GDM1 (cell line): ENCODE results near the gene PKLR.
"Not testable (repeated sequence)": the region's sequence is repeated elsewhere in the genome, so short reads cannot be mapped to it uniquely, and the experiment has no call there.

Experiments
- DNase-seq: peaks from one replicate; lab custom pipeline; 2025; lab: John Stamatoyannopoulos, UW

The PKLR gene

DNA sequence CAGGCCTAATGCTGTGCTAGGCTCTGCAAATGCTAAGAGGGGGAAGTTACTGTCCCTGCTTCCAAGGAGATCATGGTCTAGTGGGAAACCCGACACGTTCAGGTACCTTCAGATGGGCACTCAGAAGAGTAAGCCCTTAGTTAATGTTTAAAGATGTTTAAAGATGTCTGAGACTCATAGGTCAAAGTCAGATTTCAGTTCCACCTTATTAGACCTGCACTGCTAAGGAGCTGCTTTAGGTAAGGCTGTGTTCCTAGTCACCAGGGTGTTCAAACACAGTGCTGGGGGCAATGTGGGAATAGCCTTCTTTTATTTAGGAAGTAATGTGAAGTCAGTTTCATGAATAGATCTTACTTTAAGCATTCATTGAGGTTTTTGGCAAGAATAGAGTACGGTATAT is 15.7 kb upstream of the PKLR start:
- no peak for DNase-seq

DNA sequence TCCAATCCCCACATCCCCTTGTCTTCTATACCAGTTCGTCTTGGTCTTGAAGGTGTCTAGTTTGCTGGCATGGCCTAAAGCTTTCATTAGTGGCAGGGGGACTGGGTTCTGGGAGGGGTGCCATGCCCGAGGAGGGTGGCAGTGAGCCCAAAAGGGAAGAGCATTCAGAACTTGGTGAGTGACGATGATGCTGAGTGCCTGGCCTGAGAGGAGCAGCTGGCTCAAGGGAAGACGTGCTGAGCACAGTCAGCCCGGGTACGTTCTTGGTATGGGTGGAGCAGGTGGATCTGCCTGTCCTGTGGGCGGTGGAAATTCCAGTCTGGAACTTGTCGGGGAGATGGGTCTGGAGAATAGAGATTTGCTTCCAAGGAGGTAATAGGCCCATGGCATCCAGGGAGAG is 12.0 kb upstream of the PKLR start:
- DNase-seq, result no peak

DNA sequence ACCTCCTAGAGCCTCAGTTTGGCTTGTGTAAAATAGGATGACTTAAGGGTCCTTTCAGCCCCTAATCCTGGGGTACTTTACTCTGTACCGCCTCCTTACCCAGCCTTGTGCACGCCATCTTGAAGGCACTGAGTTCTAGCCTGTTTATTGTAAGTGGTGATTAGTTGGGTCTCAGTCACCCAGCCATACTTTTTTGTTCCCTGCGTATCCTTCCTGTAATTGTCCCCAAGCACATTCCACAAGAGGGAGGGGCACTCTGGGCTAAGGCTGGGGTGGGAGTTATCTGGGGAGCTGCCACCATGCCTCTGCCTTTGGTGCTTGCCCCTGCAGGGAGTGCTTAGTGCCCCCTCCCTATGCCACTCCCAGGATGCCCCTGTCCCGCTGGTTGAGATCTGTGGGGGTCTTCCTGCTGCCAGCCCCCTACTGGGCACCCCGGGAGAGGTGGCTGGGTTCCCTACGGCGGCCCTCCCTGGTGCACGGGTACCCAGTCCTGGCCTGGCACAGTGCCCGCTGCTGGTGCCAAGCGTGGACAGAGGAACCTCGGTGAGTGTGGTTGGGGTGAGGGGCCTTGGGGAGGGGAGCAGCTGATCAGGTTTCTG is 8.3 kb upstream of the PKLR start:
- no peak for DNase-seq

DNA sequence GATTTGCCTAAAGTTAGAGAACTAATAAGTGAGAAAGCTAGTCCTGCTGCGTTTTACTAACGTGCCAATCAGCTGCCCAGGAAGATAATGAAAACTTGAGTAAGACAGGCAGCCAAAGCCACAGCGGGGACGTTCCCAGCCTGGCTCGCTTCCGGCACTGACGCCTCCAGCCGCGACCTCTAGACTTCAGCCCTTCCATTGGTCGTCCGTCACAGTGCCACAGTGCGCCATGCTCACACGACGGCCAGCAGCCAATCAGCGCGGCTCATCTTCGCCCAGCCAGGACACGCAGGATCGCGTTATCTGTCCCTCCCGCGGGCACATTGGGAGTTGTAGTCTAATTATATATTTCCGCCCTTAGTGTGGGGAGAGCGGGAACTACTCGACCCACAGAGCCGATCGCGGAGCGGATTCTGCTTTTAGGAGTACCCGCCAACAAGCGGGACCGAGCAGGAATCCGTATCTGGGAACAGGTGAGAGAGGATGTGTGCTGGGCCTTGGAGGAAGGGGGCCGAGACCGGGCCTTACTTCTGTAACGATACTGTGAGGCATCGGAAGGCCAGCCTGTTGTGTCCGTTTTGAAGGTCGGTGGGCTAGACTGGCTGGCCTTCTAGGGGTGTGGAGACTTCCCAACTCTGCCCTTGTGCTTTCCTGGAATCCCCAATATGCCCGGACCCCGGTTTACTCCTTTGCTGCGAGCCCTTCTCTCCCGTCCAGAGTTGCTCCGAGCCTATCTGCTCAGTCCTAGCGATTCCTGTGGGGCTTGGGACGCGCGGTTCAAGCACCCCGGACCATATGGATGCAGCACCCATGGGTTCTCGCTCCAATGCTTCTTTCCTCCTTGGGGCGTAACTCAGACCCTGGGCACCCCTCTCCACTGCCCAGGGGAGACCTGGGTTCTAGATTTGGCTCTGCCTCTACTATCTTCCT is 7.5 kb upstream of the PKLR start, which contains the start of gene FDPS:
FDPS (plus strand) TSS at position 374 of the 930 bp plus-strand sequence. CDS start 924 bp downstream, outside the sequence.
- DNase-seq, result peak; percentile 97

DNA sequence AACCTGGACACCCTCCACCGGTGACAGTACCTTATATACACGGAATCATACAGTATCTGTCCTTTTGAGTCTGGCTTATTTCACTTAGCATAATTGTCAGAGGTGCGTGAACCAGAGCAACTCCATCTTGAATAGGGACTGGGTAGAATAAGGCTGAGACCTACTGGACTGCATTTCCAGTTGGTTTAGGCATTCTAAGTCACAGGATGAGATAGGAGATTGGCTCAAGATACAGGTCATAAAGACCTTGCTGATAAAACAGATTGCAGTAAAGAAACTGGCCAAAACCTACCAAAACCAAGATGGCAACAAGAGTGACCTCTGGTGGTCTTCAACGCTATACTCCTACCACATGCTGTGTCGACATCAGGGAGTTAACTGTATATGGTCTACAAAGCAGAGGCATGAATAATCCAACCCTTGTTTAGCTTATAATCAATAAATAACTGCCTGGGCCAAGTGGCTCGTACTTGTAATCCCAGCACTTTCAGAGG is 6.1 kb upstream of the PKLR start:
- peak; percentile 27 for DNase-seq

DNA sequence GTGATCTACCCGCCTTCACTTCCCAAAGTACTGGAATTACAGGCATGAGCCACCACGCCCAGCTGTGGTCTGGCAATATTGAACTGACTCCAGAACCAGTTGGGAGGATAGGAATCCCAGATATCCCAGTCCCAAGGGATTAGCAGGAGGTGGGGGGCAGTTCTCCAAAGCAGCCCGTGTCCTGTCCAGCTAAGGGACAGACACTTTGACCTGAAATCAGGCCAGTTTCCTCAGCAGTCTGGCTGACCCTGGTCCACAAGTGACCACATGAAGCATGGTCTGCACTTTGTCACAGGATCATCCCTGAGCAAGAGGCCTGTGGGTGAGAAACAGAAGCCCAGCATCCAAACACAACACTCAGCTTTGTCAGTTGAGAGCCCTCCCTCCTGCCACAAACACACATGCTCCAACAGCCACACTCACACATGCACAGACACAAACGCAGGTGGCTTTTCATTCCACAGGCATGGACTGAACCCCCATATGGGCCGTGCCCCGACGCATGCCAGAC is 4.7 kb upstream of the PKLR start:
- no peak for DNase-seq

DNA sequence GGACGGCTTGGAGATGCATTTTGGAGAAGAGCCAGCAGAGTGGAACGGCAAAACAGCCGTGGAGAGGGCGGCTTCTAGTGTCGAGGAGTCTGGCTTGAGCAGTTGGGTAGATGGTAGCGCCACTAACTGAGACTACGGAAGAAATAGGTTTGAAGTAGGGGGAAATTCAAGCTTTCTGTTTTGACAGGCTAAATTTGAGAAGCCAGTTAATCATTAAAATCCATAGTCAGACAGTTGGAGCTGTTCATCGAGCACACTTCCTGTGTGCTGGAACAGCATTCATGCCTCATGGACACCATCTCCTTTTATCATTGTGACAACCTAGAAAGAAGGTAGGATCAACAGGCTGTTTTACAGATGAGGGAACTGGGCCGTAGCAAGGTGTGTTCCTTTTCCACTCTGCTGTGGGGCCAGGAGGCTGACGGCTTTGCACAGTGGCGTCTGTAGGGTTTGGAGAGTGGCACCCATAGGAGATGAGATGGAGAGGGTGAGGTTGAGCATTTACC is 3.4 kb upstream of the PKLR start:
- DNase-seq, result no peak

DNA sequence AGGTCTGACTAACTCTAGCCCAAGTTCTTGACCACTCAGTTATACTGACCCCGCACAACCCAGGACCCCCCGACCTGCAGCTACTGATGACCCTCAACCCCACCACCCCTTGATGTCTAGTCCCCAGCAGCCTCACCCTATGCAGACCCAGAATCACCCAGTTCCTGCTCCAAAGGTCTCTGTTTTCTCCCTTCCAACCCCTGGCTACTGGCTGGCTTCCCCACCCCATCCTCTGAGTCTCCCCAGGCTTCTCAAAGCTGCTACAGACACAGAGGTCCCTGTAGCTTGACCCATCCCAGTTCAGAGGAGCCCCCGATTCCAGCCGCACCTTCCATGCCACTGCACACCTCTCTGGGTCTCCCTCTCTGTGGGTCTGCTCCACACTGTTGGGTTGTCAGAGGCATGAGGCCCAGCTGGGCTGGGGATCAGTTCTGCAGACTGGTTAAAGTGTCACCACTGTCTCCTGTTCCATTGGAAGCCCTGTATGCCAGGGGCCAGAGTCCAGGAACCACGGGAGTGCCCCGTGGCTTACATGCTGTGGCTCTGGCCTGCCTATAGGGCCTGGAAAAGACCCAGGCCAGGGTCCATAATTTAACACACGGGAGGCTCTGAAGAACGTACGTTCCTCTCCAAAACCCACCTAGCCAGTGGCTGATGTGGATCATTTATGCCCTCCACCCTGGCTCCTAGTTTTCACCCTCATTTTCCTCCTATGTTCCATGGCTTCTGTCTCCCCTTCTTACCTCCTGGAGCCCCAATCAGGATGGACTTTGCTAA is 497 bp downstream of the PKLR start:
- DNase-seq, result no peak

DNA sequence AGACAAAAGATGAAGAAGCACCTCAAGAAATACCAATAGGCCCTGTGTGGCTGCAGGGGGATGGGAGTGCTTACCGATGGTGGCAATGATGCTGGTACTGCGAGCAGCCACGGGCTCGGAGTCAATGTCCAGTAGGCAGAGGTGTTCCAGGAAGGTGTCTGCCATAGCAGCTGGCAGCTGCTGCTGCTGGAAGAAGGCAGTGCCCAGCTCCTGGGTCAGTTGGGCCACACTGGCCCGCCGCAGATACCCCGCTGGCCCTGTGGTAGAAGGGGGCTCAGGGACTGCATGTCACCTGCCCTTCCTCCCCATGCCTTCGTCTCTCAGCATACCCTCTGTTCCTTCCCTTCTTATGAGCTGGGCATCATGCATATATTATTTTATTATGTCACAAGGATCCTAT is 1.2 kb downstream of the PKLR start:
- no peak for DNase-seq

DNA sequence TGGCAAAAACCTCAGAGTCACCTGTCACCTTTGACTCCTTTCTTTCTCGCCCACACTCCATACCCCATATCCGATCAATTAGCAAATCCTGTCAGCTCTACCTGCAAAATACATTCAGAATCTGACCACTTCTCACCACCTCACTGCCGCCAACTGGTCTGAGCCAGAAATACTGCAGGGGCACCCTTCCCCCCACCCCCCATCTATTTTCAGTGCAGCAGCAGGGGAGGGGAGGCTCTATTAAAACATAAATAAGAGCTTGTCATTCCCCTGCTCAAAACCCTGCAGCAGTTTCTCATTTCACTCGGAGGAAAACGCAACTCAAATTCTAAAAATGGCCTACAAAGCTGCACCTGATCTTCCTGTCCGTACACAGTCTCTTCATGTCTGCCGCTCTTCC is 3.9 kb downstream of the PKLR start:
- DNase-seq, result no peak

DNA sequence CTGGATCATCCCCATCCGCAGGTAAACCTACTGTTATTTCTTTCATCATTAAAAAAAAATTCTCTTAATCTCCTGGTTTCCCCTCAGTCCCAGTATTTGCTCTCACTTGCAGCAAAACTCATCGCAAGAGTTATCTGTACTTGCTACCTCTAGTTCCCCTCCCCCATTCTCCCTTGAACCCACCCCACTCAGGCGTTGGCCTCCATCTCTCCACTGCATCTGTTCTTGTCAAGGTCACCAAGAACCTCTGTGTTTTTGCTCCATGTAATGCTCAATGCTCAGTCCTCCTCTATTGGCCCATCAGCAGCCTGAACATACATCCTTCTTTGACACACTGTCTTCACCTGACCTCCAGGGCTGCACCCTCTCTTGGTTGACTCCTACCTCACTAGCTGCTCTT is 4.6 kb downstream of the PKLR start:
- DNase-seq, result no peak

DNA sequence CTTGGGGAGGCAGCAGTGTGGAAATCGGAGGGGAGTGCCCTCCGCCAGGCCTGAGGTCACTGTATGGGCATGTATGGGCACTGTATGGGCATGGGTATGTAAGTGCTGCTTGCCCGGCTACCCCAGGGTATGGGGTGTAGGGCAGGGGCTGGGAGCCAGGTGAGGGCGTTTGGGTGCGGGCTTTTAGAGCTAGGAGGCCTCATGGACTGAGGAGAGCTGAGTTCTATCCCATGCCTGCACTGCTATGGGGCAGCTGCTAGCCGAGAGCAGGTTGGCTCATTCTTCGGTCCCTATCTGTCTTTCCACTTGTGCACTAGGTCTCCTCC is 5.3 kb downstream of the PKLR start:
- DNase-seq, result no peak

DNA sequence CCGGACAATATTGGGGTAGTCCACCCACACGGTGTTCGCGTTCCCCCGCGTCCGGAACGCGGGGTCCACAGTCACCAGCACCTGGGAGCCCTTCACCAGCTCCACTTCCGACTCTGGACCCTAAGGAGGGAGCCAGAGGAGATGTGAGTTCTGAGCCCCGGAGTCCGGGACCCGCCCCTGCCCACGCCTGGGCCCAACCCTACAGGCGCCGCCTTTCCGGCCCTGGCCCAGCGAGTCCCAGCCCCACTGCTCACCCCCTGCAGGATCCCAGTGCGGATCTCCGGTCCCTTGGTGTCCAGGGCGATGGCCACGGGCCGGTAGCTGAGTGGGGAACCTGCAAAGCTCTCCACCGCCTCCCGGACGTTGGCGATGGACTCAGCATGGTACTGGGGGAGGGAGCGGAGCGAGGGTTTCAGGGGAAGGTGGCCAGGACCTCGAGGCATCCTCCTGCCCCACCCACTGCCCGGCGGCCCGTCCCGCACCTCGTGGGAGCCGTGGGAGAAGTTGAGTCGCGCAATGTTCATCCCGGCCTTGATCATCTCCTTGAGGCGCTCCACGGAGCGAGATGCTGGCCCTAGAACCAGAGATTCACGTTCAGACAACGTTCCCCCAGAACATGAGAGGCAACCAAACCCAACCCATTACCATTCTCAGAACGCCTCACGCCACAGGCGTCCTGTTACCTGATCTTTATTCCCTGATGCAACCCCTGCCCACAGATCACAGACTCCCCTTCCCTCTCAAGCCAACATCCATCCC is 5.9 kb downstream of the PKLR start:
- DNase-seq, result no peak

DNA sequence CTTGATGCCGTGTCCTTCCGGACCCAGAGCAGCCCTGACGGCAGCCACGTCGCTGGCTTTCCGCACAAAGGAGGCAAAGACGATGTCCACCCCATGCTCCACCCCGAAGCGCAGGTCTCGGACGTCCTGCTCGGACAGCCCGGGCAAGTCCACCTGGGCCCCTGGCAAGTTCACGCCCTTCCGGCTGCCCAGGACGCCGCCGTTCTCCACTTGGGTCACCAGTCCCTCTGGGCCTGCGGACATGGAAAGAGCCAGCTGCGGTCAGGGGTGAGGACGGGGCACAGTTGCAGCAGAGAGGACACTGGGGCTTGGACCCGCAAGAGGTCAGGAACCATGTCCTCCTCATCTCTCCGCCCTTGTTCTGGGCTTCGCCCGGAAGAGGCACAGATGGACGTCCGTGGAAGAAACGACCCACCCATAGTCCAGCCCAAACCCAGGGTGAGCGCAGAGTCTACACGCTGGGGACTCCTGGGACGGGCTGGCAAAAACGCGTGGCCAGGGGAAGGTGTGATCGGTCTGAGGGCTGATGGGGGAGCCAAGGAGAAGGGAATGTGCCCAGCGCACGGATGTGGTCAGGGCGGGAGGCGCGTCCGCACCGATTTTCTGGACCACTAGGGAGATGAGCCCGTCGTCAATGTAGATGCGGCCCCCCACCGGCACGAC is 6.6 kb downstream of the PKLR start:
- DNase-seq, result no peak

DNA sequence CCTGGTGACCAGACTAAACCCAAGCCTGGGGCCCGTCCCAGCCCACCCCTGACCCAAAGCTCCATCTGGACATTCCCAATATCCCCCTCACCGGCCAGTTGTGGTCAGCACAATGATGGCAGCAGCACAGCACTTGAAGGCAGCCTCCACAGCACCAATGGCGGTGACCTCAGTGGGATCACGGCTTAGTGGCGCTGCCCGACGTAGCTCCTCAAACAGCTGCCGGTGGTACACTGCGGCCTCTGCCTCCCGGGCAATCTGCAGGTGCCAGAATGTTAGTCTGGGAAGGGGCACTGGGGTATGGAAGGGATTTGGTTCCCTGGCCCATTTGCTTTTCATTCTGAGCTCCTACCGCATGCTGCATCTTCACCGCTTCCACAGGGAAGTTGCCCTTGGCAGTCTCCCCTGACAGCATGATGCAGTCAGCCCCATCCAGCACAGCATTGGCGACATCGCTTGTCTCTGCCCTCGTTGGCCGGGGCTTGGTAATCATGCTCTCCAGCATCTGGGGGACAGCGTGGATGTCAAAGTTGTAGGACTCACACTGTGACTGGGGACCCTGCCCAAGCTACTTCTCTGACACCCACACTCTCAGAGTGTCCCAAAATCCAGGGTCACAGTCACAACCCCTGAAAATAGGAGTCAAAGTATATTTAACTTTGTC is 8.0 kb downstream of the PKLR start:
- no peak for DNase-seq

DNA sequence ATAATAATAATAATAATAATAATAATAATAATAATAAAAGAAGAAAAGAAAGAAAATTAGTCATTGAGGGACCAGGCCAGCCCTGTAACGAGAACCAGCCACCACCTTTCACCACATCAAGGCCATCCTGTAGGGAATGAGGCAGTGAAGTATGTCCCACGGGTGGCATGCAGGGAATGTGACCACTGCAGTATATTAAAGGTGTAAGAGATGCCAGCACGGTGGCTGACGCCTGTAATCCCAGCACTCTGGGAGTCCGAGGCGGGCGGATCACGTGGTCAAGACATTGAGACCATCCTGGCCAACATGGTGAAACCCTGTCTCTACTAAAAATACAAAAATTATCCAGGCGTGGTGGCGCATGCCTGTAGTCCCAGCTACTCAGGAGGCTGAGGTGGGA is 10.2 kb downstream of the PKLR start:
- DNase-seq, result not testable (repeated sequence)

DNA sequence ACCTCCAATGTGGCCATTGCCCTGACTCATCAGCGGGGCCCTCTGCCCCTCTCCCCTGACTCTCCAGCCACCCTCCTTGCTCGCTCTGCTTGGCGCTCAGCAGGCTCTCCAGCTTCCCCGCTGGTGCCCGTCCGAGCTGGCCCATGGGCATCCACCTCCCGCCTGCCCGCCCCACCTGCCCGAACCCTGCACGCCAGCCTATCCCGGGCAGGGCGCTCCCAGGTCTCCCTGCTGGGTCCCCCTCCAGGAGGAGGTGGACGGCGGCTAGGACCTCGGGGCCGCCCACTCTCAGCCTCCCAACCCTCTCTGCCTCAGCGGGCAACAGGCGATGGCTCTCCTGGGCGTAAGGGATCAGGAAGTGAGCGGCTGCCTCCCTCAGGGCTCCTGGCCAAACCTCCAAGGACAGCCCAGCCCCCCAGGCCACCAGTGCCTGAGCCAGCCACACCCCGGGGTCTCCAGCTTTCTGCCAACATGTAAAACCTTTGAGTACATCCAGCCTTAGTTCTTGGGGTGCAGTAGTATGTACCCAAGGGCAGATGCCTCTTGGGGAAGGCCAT is 13.2 kb downstream of the PKLR start:
- no peak for DNase-seq

DNA sequence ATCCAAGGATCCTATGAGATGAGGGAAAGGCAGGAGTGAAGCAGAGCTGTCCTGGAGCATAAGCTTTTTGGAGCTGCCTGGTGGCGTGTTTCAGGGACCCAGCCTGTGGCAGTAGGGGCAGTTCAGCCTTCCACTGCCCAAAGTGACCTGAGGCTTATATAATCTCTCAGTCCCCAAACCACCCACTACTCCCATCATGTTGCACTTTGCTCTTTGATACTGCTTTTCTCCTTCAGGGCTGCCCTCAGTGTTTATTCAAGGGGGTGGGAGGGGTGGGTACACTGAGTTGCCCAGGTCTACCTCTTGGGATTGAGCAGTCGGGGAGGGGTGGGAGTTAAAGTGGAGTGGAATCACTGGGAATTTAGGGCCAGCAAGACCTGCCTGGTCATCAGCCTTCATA is 14.7 kb downstream of the PKLR start:
- DNase-seq, result no peak

DNA sequence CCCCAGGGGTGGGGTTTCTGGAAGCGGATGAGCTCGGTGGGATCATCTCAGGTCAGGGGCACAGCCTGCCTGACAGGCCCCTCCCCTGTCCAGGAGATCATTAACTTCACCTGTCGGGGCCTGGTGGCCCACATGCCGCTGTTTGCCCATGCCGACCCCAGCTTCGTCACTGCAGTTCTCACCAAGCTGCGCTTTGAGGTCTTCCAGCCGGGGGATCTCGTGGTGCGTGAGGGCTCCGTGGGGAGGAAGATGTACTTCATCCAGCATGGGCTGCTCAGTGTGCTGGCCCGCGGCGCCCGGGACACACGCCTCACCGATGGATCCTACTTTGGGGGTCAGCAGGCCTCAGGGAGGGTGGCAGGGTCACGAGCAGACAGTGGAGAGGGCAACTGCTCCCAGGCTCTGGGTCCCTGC is 15.6 kb downstream of the PKLR start:
- no peak for DNase-seq

DNA sequence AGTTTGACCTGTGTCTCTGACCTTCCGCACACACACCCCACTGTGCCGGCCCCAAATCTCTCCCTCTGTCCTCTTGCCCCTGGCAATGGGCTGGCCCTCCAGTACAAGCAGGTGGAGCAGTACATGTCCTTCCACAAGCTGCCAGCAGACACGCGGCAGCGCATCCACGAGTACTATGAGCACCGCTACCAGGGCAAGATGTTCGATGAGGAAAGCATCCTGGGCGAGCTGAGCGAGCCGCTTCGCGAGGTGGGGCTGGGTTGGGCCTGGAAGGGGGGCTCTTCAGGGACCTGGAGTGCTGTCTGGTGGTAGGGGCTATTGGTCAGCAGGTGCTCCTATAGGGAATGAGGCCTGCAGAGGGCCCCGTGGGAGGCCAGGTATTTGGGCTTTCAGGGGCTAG is 16.2 kb downstream of the PKLR start:
- DNase-seq, result no peak
